OCI-LY3 (cell line): Measurements from ENCODE around the gene NEK10.

Experiments used
- CTCF ChIP-seq: fragments of 200-600, 300-600 bp; sonication (generic); IDR thresholded peaks from 2 replicates; pipeline ENCODE4 v1.5.1; 2014; ENCODE audit warnings: antibody characterized with exemption, low read length, low read depth
- EZH2phosphoT487 ChIP-seq: fragments of 200-600 bp; shearing (Covaris generic); IDR thresholded peaks from 2 replicates; pipeline ENCODE4 v1.6.1; 2018; ENCODE audit warnings: antibody characterized with exemption, mixed run types, low read depth

DNA sequence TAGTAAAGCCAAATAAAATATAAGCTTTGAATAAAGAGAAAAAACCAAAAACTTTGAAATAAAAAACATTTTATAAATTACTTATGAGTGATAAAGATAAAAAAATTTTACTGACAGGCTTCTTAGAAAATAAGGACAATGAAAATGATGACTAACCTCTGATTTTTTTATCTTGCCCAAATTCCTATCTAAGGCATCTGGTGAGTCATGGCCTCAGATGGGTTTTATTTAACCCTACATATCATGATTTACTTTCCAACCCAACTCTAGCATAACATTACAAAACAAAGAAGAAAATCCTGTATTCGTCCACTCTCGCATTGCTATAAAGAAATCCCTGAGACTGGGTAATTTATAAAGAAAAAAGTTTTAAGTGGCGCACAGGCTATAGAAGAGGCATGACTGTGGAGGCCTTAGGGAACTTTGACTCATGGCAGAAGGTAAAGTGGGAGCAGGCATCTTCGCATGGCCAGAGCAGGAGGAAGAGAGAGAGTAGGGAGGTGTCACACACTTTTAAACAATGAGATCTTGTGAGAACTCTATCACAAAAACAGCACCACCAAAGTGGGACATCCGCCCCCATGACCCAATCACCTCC lies 152.1 kb downstream of the NEK10 start:
- TF ChIP-seq CTCF (no peak), EZH2phosphoT487 (no peak)
